Measurements from ENCODE around the gene SMIM26. TPM values are rescaled to one million over a fixed set of nuclear protein-coding genes. Genes with fewer than 3 reads are reported as not detected.

Gene SMIM26
- total and polyA plus RNA-seq, 12 donors = 80.7 to 180 (median 109) TPM

GRCh38 chr20:18527339-18527738 lies 39.9 kb upstream of the SMIM26 start:
- Histone ChIP-seq H3K4me3 (no peak overlapping the region), H3K9me3 (no peaks in the 10 kb centered on the region), H3K36me3 (peaks cover 3 to 95% (median 63%) of the 10 kb centered on the region in 9 donors), H3K27me3 (no peaks in the 10 kb centered on the region), H3K4me1 (no peaks in the 10 kb centered on the region), H3K27ac (no peak overlapping the region)
- DNase-seq (no peak), ATAC-seq (no peak)
- intact Hi-C loops (cut with DNase I) = no loop called here
- TF ChIP-seq, protein P1, sequence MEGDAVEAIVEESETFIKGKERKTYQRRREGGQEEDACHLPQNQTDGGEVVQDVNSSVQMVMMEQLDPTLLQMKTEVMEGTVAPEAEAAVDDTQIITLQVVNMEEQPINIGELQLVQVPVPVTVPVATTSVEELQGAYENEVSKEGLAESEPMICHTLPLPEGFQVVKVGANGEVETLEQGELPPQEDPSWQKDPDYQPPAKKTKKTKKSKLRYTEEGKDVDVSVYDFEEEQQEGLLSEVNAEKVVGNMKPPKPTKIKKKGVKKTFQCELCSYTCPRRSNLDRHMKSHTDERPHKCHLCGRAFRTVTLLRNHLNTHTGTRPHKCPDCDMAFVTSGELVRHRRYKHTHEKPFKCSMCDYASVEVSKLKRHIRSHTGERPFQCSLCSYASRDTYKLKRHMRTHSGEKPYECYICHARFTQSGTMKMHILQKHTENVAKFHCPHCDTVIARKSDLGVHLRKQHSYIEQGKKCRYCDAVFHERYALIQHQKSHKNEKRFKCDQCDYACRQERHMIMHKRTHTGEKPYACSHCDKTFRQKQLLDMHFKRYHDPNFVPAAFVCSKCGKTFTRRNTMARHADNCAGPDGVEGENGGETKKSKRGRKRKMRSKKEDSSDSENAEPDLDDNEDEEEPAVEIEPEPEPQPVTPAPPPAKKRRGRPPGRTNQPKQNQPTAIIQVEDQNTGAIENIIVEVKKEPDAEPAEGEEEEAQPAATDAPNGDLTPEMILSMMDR (IDR thresholded peaks at IDR 0.05) = no peak
- WGBS, 2 donors = 89 to 93% methylated on average over 2 of the region's 2 CpGs

- Histone ChIP-seq H3K36me3 (peaks cover 3 to 99% (median 68%) of the 10 kb centered on the region in 9 donors), H3K9me3 (no peaks in the 10 kb centered on the region), H3K4me3 (no peak overlapping the region), H3K27me3 (no peaks in the 10 kb centered on the region), H3K4me1 (no peaks in the 10 kb centered on the region), H3K27ac (no peak overlapping the region)
- DNase-seq = no peak
- WGBS, 2 donors = 98 to 100% methylated on average over 2 of the region's 2 CpGs
- TF ChIP-seq, protein P1 (IDR thresholded peaks at IDR 0.05) = no peak
- no peak for ATAC-seq
- intact Hi-C loops (cut with DNase I) = no loop called here
Observed at GRCh38 chr20:18527836-18528235, 39.4 kb upstream of the SMIM26 start.

GRCh38 chr20:18529041-18529440 lies 38.2 kb upstream of the SMIM26 start:
- intact Hi-C loops (cut with DNase I) = no loop called here
- H3K27ac ChIP-seq = no peak overlapping the region
- TF ChIP-seq, protein P1 (IDR thresholded peaks at IDR 0.05) = no peak
- H3K9me3 ChIP-seq = no peaks in the 10 kb centered on the region
- DNase-seq (no peak), ATAC-seq (no peak)
- no peak overlapping the region for H3K4me3 ChIP-seq
- H3K4me1 ChIP-seq = no peaks in the 10 kb centered on the region
- H3K36me3 ChIP-seq = peaks cover 3 to 100% (median 79%) of the 10 kb centered on the region in 9 donors
- no peaks in the 10 kb centered on the region for H3K27me3 ChIP-seq

DNA sequence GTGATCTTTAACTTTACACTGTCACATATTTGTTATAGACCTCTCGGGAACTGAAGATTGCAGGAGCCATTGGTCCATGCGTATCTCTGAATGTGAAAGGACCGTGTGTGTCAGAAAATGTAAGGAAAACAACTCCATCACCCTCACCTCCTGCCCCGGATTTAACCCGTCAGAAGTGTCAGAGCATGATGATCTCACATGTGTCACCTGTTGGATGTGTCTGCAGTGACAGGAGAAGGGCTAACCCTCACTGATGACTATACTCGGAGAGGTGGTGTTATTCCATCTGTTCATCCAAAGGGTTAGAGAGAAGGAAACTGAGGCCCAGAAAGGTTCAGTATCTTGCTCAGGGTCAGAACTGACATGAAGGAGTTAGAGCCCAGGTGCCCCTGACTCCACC lies 34.6 kb upstream of the SMIM26 start:
- Histone ChIP-seq H3K36me3 (peaks cover 0 to 99% (median 67%) of the 10 kb centered on the region in 9 donors), H3K4me1 (no peaks in the 10 kb centered on the region), H3K27me3 (no peaks in the 10 kb centered on the region), H3K27ac (no peak overlapping the region), H3K9me3 (no peaks in the 10 kb centered on the region), H3K4me3 (no peak overlapping the region)
- intact Hi-C loops (cut with DNase I) = no loop called here
- DNase-seq (no peak), ATAC-seq (no peak)
- TF ChIP-seq, protein P1 (IDR thresholded peaks at IDR 0.05) = no peak
- WGBS, 2 donors = 81 to 90% methylated on average over 6 of the region's 6 CpGs

All from heart right ventricle (tissue), 16 donors.